ENCODE measurements around the gene GYG1. TPM values are rescaled to one million over a fixed set of nuclear protein-coding genes. Genes with fewer than 3 reads are reported as not detected.

The GYG1 gene
- total and polyA plus RNA-seq, 2 experiments from 2014 or later: 33.2 to 40.9 TPM

GRCh38 chr3:148954981-148955380 lies 36.4 kb upstream of the GYG1 start:
- no peak for ATAC-seq
- peaks cover 3% of the 10 kb centered on the region; the same call in 1 of the 2 replicates for H3K4me1 ChIP-seq (ENCODE audit: insufficient read depth)
- H3K36me3 Mint-ChIP-seq (ENCODE audit: low read depth): no peaks in the 10 kb centered on the region
- H2AFZ ChIP-seq: no peak overlapping the region
- peaks cover 9% of the 10 kb centered on the region for H3K27me3 Mint-ChIP-seq (ENCODE audit: insufficient read depth, low read depth, poor library complexity)
- H3K4me1 Mint-ChIP-seq: peaks cover 21% of the 10 kb centered on the region
- H3K4me3 Mint-ChIP-seq: no peak overlapping the region
- DNase-seq (ENCODE audit: low spot score): no peak
- no peaks in the 10 kb centered on the region for H3K36me3 ChIP-seq (ENCODE audit: insufficient read depth)
- no peak overlapping the region for H3K4me3 ChIP-seq
- no peaks in the 10 kb centered on the region for H3K79me2 ChIP-seq (replicated peaks; ENCODE audit: insufficient read depth)
- no peaks in the 10 kb centered on the region for H3K27me3 ChIP-seq (ENCODE audit: insufficient read depth)
- no peaks in the 10 kb centered on the region for H4K20me1 ChIP-seq (replicated peaks; ENCODE audit: insufficient read depth)
- H3K27ac ChIP-seq (ENCODE audit: low read depth): no peak overlapping the region
- no peaks in the 10 kb centered on the region; the same call in 1 of the 3 replicates for H3K9me3 Mint-ChIP-seq
- TF ChIP-seq ZNF462 (CRISPR knock-in tag; IDR thresholded peaks at IDR 0.05) (no peak), CREB1 (CRISPR knock-in tag; IDR thresholded peaks at IDR 0.05; ENCODE audit: low read depth) (no peak), EZH2 (IDR thresholded peaks at IDR 0.05; ENCODE audit: low read depth, unreplicated experiment) (no peak), REST (IDR thresholded peaks at IDR 0.05; ENCODE audit: unreplicated experiment) (no peak), CTCF (conservative IDR thresholded peaks at IDR 0.05; ENCODE audit: low read depth in 2 of 2) (no peak), ETS1 (IDR thresholded peaks at IDR 0.05) (no peak), ZNF114 (CRISPR knock-in tag; IDR thresholded peaks at IDR 0.05) (no peak), EZH2phosphoT487 (IDR thresholded peaks at IDR 0.05; ENCODE audit: unreplicated experiment) (no peak), JUNB (IDR thresholded peaks at IDR 0.05; ENCODE audit: unreplicated experiment) (no peak), POLR2AphosphoS5 (IDR thresholded peaks at IDR 0.05; ENCODE audit: low read depth) (no peak), NANOG (IDR thresholded peaks at IDR 0.05; ENCODE audit: borderline replicate concordance) (no peak), ZNF331 (CRISPR knock-in tag; IDR thresholded peaks at IDR 0.05; ENCODE audit: low read depth) (no peak), STAT1 (IDR thresholded peaks at IDR 0.05; ENCODE audit: unreplicated experiment) (no peak)
- no peak overlapping the region for H3K4me2 ChIP-seq
- no peak overlapping the region for H3K27ac Mint-ChIP-seq
- H3K9me2 ChIP-seq (ENCODE audit: insufficient read depth): no peaks in the 10 kb centered on the region
- H3F3A ChIP-seq (replicated peaks; ENCODE audit: low read depth): no peaks in the 10 kb centered on the region; the same call in 1 of the 2 replicates
